ENCODE measurements around the gene PROC. TPM values are rescaled to one million over a fixed set of nuclear protein-coding genes. Genes with fewer than 3 reads are reported as not detected.

Gene PROC
- total and polyA plus RNA-seq, 9 of the 15 experiments (the other 6 are each of a cell fraction or from before 2014, with no cell fraction given): not detected

DNA sequence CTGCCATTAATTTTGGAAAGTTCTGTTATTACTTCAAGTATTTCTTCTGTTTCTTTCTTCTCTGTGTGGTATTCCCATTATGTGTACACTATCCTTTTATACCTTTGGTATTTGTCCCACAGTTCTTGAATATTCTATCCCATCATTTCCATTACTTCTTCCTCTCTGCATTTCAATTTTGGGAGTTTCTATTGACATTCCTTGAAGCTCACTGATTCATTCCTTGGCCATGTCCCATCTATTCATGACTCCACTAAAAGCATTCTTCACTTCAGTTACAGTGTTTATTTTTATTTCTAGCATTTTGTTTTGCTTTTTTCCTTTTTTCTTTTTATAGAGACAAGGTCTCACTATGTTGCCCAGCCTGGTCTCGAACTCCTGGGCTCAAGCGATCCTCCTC, 30.3 kb downstream of the PROC start (continued):
- TF ChIP-seq SREBF1 (IDR thresholded peaks at IDR 0.05; ENCODE audit: borderline replicate concordance, low read depth, low read length): no peak

DNA sequence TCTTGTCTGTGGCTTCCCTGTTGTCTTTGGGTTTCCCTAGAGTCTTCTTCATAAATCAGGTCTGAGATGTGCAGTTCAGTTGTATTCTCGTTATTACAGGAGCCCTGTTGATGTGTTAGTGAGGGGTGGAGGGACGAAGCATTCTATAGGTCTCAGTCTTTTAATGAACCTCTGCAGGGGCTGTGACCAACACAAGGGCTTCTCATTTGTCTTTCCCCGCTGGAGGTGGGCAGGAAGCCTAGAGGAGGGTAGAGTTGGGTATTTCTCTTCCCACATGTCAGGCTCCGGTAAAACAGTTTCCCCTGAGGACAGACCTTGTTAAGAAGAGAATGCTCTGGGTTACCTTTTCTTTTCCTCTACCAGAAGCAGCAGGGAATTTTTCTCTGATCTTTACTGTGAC, 31.2 kb downstream of the PROC start:
- Histone ChIP-seq H2AFZ (ENCODE audit: low read depth, low read length) (no peak overlapping the region), H3K4me3 (no peak overlapping the region), H3K9me1 (ENCODE audit: control insufficient read depth, insufficient read depth, low read length) (no peaks in the 10 kb centered on the region), H3K4me1 (replicated peaks in 1 of 2; ENCODE audit: control insufficient read depth in 2 of 2, insufficient read depth in 2 of 2, low read length in 2 of 2) (no peaks in the 10 kb centered on the region; a peak in 1 of 5 replicates), H3K36me3 (ENCODE audit: control insufficient read depth, insufficient read depth, low read length) (no peaks in the 10 kb centered on the region), H4K20me1 (replicated peaks; ENCODE audit: control insufficient read depth, insufficient read depth, low read length) (no peaks in the 10 kb centered on the region), H3K4me2 (ENCODE audit: insufficient read depth, low read length) (no peak overlapping the region), H3K79me2 (ENCODE audit: control insufficient read depth, insufficient read depth, low read length) (no peaks in the 10 kb centered on the region), H3K27ac (ENCODE audit: extremely low read depth, low read depth, low read length) (no peak overlapping the region), H3K9ac (ENCODE audit: insufficient read depth in 1 of 2, low read depth in 2 of 2, low read length in 2 of 2) (no peak overlapping the region), H3K9me3 (replicated peaks; ENCODE audit: control insufficient read depth, insufficient read depth, low read depth, low read length) (peaks cover 1% of the 10 kb centered on the region; the same call in 1 of the 2 replicates), H3K27me3 (ENCODE audit: control insufficient read depth in 2 of 2, insufficient read depth in 2 of 2, low read length in 2 of 2) (0 out of 5 replicates have a peak, but pooled peaks cover 0 to 8% of the 10 kb centered on the region in 2 experiments)
- ChIA-PET CTCF (ENCODE audit: low intra/inter-chr PET ratio) (interaction anchor here (0.6 kb wide), 1 partner anchor 8 kb away, joined by 3 read pairs; no protein-coding TSS in a partner anchor), POLR2A (no interaction called here)
- FAIRE-seq (no peak), ATAC-seq (no peak), DNase-seq (ENCODE audit: extremely low read depth in 1 of 4, low spot score in 3 of 4) (no peak)
- intact Hi-C loops (cut with micrococcal nuclease): no loop called here
- no peak for TF ChIP-seq CREM (IDR thresholded peaks at IDR 0.05; ENCODE audit: low read depth)
- in situ Hi-C loops (cut with MboI): no loop called here
- WGBS (ENCODE audit: insufficient coverage, low coverage, missing lambda C conversion rate): 3% methylated on average over 4 of the region's 4 CpGs
- BruUV-seq (replicated peaks): no TSS peak

DNA sequence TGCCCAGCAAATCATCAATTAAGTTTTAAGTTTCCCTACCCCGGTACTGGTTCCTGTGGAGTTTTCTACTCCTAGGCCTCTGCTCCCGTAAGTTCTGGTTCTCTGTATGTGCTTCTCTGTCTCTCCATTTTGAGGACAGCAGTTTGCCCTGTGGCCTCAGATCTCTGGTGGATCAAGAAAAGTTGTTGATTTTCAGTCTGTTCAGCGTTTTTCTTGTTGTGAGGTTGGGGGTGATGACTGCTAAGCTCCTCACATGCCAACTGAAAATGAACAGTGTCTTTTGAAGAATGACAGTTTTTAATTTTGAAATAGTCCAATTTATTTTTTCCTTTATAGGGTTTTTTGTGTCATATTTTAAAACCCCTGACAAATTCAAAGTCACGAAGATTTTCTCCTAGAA, 31.7 kb downstream of the PROC start:
- intact Hi-C loops (cut with micrococcal nuclease): no loop called here
- CTCF ChIA-PET (ENCODE audit: low intra/inter-chr PET ratio): no interaction called here
- 13% methylated on average over 4 of the region's 4 CpGs for WGBS (ENCODE audit: insufficient coverage, low coverage, missing lambda C conversion rate)

More for the DNA sequence above, 31.7 kb downstream of the PROC start:
- Histone ChIP-seq H3K4me3 (no peak overlapping the region), H3K27me3 (ENCODE audit: control insufficient read depth in 2 of 2, insufficient read depth in 2 of 2, low read length in 2 of 2) (0 out of 5 replicates have a peak, but pooled peaks cover 0 to 8% of the 10 kb centered on the region in 2 experiments), H3K27ac (ENCODE audit: extremely low read depth, low read depth, low read length) (no peak overlapping the region), H3K4me1 (replicated peaks in 1 of 2; ENCODE audit: control insufficient read depth in 2 of 2, insufficient read depth in 2 of 2, low read length in 2 of 2) (no peaks in the 10 kb centered on the region; a peak in 1 of 5 replicates), H3K9ac (ENCODE audit: insufficient read depth in 1 of 2, low read depth in 2 of 2, low read length in 2 of 2) (no peak overlapping the region), H3K9me3 (replicated peaks; ENCODE audit: control insufficient read depth, insufficient read depth, low read depth, low read length) (no peaks in the 10 kb centered on the region), H2AFZ (ENCODE audit: low read depth, low read length) (no peak overlapping the region), H3K9me1 (ENCODE audit: control insufficient read depth, insufficient read depth, low read length) (no peaks in the 10 kb centered on the region), H3K4me2 (ENCODE audit: insufficient read depth, low read length) (no peak overlapping the region), H3K79me2 (ENCODE audit: control insufficient read depth, insufficient read depth, low read length) (no peaks in the 10 kb centered on the region), H3K36me3 (ENCODE audit: control insufficient read depth, insufficient read depth, low read length) (no peaks in the 10 kb centered on the region), H4K20me1 (replicated peaks; ENCODE audit: control insufficient read depth, insufficient read depth, low read length) (no peaks in the 10 kb centered on the region)
- BruUV-seq (replicated peaks): no TSS peak
- peak; percentile 15; the same call in 1 of the 2 replicates for TF ChIP-seq C11orf30 (IDR thresholded peaks at IDR 0.05; ENCODE audit: low read depth)
- TF ChIP-seq, protein P1, sequence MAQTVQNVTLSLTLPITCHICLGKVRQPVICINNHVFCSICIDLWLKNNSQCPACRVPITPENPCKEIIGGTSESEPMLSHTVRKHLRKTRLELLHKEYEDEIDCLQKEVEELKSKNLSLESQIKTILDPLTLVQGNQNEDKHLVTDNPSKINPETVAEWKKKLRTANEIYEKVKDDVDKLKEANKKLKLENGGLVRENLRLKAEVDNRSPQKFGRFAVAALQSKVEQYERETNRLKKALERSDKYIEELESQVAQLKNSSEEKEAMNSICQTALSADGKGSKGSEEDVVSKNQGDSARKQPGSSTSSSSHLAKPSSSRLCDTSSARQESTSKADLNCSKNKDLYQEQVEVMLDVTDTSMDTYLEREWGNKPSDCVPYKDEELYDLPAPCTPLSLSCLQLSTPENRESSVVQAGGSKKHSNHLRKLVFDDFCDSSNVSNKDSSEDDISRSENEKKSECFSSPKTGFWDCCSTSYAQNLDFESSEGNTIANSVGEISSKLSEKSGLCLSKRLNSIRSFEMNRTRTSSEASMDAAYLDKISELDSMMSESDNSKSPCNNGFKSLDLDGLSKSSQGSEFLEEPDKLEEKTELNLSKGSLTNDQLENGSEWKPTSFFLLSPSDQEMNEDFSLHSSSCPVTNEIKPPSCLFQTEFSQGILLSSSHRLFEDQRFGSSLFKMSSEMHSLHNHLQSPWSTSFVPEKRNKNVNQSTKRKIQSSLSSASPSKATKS (CRISPR knock-in tag; IDR thresholded peaks at IDR 0.05): no peak
- no peak for TF ChIP-seq ZNF444 (CRISPR knock-in tag; IDR thresholded peaks at IDR 0.05)
- TF ChIP-seq ZNF316 (IDR thresholded peaks at IDR 0.05): peak; percentile 27; the same call in 1 of the 2 replicates
- FAIRE-seq: no peak
- in situ Hi-C loops (cut with MboI): loop anchor here (10.0 kb wide), 1 partner anchor 245 kb away; no protein-coding TSS in a partner anchor
- no peak for ATAC-seq
- POLR2A ChIA-PET: no interaction called here
- DNase-seq (ENCODE audit: extremely low read depth in 1 of 4, low spot score in 3 of 4): no peak
